Posterior vena cava (tissue), 2 donors: ENCODE results near the gene CHCHD6. TPM values are rescaled to one million over a fixed set of nuclear protein-coding genes. Genes with fewer than 3 reads are reported as not detected.

Experiments used
- DNase-seq: peaks from one replicate; pipeline ENCODE4 v3.0.0-alpha.2; 2020; ENCODE audit warnings: low spot score
- intact Hi-C, 2 donors: fragments of 100-400 bp; cut with DNase I; formaldehyde crosslinking; loops; one replicate each; pipeline versions ENCODE4 v1.14.1 to v1.14.2; 2022 to 2023
- total RNA-seq, 2 donors: library from RNA; stranded (reverse); fragmentation: NEBNext Ultra II Directional; extraction: Animal tissue kit (Norgen Biotek cat#: 25700); gene quantifications; one replicate each; pipeline ENCODE4 v1.2.1, GENCODE V29; 2021
- donor health status: DM: yes; HTN: yes; CAD: no.
- donor health status: DM: yes; HTN: yes; CAD: no.

CHCHD6 gene
- total RNA-seq, 2 donors from 2014 or later, result 7.3 to 10.1 TPM

DNA sequence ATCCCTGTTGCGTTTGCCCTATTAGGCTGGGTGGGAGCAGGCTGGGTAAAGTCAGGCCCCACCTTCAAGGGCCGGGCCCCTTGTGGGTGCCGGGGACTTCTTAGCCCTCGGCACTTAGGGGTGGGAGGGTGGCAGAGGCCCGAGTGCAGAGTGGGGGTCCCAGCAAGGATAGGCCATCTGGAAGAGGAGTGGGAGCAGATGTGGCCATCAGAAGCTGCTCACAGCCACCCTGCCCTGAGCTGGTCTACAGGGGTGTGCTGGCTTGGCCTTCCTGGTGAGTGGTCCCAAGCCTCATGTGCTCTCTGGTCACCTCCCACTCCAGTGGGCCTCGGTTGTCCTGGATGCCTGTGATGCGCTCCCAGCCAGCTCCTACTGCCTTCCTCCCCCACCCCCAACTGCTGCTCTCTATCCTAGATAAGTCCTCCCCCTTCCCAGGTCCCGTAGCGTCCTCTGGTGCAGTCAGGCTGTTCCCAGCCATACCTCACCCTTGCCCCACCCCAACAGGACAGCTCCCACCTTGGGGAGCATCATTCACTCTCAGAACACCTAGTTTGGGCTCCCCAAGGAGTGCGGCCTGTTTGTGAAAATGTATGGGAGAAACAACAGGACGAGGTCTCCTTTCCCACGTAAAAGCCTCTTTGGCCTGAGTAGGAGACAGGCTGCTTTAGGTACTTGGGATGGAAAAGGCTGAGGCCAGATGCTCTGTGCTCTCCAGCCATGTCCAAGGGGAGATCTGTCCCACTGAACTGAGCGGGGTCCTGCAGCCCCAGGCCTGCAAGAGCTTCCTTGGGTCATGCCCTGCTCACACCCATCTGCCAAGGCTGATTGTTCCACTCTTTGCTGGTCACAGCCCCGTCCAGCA, 254.0 kb downstream of the CHCHD6 start:
- intact Hi-C loops, result no loop called here
- peak; percentile 68 for DNase-seq

- intact Hi-C loops, result no loop called here
- no peak for DNase-seq
These were observed 254.6 kb downstream of the CHCHD6 start for GRCh38 chr3:126958638-126959085.

DNA sequence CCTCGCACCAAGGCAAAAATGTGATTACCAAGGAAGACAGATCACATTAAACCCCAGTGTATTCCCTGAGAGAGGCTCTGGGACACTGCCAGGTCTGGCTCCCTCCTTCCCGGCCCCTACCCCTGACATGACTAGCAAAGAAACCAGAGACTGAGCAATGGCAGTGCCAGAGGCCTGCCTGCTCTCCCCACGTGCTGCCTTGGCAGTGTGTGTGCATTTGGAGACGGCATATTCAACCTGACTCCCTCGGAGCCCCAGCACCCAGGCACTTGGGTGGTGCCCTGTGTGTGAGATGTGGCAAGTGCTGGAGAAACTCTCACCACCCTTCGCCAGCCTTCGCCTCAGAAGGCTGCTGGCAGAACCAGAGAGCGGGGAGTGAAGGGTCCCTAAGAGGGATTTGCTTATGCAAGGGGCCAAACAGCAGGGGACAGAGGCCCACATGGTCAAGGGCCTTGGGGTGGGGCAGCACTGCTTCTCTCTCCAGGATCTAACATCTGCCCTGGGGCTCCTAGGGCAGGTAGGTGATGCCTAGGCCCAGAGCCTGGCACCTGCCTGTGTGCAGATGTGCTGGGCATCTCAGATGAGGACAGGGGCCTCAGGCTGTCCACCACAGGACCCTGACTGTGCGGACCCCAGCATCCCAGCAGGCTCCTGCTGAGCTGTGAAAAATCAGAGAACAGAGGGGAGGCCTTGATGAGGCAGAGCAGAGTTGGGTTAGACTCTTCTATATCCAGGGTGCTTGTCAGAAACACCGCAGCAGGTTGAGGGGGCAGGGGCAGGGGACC, 255.3 kb downstream of the CHCHD6 start:
- intact Hi-C loops, result no loop called here
- peak; percentile 66 for DNase-seq

GRCh38 chr3:126959921-126960603, 256.0 kb downstream of the CHCHD6 start:
- peak; percentile 78 for DNase-seq
- intact Hi-C loops, result no loop called here

GRCh38 chr3:126960604-126960995, 256.6 kb downstream of the CHCHD6 start:
- DNase-seq, result peak; percentile 72
- intact Hi-C loops, result no loop called here

GRCh38 chr3:126961191-126961790, 257.3 kb downstream of the CHCHD6 start:
- peak; percentile 96 for DNase-seq
- intact Hi-C loops, result no loop called here

DNA sequence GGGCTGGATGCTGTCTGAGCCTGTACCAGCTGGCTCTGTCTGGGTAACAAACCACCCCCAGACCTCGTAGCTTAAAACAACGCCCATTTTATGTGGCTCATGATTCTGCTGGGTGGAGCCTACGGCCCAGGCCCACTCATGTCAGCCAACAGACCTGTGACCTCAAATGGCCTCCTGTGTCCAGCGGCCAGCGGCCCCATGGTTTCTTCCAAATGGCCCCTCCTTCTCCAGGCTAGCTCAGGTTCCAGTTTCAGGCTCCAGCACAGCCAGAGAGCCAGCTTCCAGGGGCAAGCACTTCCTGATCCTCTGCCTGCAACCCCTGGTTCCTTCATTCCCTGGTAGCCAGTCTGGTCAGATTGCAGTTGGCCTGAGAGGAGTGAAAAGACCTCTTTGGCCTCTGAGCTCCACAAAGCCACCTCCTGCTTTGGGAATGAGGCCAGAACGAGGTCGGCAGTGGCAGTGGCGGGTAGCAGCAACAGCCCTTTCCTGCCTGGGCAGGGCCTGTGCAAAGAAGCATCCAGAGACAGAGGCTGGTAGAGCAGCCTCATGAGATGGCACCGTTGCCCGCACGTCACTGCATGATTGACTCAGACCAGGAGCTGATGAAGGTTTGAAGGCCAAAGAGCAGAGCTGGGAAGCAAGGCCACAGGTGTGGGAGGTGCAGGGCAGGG, 257.9 kb downstream of the CHCHD6 start:
- intact Hi-C loops, result no loop called here
- peak; percentile 86 for DNase-seq

GRCh38 chr3:126962756-126963155, 258.7 kb downstream of the CHCHD6 start:
- peak; percentile 76 for DNase-seq
- intact Hi-C loops, result no loop called here

DNA sequence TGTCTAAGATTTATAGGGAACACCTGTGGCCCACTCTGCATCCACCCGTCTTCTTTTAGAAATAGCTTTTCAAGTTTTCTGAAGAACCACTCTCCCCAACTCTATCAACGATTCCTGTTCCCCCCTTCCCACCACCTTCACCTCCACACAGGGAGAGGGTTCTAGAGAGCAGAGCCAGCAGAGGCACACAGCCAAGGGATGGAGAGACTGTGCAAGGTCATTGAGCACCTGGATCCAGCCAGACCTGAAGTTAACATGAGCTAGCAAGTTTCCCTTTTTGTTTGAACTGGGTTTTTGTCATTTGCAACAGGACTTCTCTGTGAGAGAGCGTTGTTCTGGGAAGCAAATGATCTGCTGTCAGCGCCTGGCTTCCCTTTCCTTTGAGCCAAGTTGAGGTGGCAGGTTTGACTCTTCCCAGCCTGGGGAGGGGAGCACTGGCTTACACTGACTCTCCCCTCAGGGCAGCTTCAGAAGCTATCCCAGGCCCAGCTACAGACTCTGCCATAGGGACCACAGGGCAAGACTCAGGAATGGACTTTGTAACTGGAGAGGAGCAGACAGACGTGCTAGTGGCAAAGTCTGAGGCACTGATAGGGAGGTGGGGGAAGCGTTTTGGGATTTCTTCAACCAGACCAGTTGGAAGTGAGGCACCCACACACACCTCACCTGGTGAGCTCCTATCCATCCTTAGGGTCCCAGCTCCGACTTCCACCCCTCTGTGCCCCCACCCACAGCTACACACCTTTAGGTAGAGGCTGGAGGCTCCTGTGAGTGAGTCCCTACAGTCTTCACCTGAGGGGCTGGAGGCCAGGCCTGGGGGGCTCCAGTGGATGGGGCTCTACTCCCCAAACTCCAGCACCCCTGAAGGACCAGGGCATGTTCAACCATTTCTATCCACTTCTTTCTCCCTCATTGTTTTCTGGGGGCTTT, 259.5 kb downstream of the CHCHD6 start:
- intact Hi-C loops, result no loop called here
- DNase-seq, result peak; percentile 57

DNA sequence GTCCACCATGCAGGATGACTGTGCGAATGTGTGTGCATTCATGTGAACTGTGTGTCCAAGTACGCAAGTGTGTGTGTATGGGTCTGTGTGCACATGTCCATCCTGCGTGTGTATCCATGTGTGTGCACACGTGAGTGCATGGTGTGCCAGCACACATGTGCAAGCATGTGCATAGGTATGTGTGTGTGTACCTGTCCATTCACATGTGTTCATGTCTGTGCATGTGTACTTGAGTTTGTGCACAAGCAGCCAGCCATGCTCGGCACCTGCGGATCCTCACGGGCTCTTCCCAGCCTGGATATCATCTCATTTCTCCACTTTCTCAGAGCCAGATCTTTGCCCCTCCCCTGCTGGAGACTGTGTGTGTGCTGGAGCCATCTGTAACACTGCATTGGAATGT, 260.2 kb downstream of the CHCHD6 start:
- intact Hi-C loops, result no loop called here
- DNase-seq, result peak; percentile 42

DNA sequence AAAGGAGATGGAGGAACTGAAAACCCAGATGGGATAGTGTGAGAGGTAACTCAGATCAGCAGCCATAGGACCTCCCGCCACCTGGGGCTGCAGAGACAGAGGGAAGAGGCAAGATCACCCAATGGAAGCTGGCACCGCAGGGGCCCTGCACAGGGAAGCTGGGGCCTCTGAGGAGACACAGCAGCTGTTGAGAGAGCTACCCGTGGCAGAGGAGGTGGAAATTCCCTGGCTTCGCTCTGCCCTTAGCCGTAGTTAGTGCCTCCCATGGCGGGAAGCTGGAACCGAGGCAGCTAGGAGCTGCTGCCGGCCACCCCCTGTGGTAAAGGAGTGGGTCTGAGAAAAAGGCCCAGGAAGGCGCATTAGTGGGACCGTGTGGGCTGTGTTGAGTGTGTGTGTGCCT, 260.9 kb downstream of the CHCHD6 start:
- intact Hi-C loops, result no loop called here
- peak; percentile 61 for DNase-seq

DNA sequence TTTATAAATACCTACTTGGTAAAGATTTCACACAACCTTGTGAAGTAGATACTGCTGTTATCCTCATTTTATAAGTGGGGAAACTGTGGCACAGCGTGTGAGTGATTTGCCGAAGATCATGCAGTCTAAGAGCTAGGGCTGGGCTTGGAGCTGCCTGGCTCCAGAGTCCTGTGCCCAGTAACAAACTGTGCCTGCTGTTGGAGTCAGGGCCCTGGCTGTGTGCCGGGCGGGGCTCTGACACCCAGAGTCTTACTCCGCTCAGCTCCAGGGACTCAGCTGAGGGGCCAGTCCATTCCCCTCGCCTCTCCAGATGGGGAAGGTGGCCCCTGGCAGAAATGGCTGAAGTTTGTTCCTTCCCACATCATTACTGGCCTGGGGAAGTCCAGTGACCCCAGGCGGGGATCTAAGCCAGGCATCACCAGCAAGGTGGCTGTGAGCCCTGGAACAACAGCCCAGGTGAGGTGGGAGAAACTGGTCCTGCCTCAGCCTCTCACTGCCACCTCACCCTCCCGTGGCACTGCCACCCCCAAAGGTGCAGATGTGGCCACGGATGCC, 261.6 kb downstream of the CHCHD6 start:
- DNase-seq, result peak; percentile 40
- intact Hi-C loops, result no loop called here

- no peak for DNase-seq
- intact Hi-C loops, result no loop called here
These were observed 263.3 kb downstream of the CHCHD6 start for GRCh38 chr3:126967386-126967785.

DNA sequence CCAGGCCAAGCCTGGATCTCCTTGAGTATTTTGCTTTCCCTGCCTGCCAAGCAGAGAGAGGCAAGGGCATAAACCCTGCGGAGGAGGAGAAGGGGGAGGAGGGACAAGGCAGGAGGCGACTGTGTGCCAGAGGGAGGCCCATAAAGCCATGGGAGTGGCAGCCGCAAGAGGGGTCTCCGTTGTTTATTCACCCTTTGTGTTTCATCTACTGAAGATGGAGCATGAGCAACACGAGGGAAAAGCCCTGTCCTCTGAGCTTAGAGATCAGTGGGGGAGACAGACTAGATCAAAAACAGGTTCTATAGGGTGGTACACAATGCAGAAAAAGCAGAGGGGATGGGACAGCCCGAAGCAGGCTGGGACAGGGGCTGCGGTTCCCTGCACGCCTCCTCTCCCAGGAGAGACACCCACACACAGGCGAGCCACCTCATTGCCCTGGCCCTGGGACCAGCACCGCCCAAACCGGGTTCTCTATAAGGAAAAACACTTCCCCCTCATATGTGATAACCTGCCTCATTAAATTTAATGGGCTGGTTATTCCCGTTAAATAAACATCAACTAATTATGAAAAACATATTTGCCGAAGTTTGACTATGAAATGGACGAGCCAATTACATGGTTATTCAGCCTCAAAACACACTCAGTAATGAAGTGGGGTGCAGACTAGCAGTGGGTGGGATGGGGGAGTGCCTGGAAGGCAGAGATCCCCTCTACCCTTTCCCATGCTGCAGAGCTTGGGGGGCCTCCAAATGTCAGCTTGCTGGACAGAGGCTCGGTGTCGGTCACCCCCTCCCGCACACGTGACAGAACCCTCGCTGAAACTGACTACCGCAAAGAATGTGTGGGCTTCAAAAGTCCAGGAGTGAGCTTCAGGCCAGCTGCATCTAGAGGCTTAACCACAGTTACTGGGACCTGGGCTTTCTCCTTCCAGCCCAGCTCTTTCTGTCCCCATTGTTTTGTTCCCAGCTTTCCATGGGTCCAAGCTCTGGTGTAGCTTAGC, 264.7 kb downstream of the CHCHD6 start:
- intact Hi-C loops, result no loop called here
- DNase-seq, result no peak

DNA sequence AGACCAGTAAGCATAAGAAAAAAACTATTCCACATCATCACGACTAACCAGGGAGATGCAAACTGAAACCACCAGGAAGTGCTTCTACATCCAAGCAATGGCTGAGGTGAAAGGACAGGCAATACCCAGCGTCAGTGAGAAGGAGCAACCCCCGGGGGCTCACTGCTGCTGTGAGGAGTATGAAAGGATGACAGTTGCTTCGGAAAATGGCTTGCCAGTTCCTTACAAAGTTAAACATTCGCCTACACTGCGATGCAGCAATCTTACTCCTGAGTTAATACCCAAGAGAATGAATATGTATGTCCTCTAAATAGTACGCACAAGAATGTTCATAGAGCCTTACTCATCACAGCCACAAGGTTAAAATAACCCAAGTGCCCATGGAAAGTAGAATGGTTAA, 265.5 kb downstream of the CHCHD6 start:
- DNase-seq, result no peak
- intact Hi-C loops, result no loop called here

DNA sequence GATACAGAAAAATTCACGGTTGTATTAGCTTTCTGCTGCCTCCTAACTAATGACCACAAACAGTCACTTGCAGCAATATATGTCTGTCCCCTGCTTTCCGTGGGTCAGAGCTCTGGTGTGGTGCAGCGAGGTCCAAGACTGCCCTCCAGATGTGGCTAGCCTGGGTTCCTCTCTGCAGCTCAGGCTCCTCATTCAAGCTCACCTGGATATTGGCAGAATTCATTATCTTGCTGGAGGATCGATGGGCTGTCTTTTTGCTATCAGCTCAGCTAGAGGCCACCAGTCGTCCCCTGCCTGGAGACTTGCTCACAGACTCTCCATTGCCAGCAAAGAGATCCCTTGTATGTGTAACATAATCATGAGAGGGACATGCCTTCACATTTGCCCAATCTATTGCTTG, 266.1 kb downstream of the CHCHD6 start:
- DNase-seq, result no peak
- intact Hi-C loops, result no loop called here
